ENCODE measurements around the gene SNCAIP.

The SNCAIP gene

GRCh38 chr5:122333564-122333963 lies 21.5 kb downstream of the SNCAIP start:
- H3K27me3 ChIP-seq (ENCODE audit: insufficient read depth, low read length): no peaks in the 10 kb centered on the region
- no peak overlapping the region for H3K27ac ChIP-seq (ENCODE audit: low read depth, low read length, poor library complexity, severe bottlenecking)
- TF ChIP-seq EZH2 (IDR thresholded peaks at IDR 0.05; ENCODE audit: borderline replicate concordance, low read length) (no peak), CTCF (IDR thresholded peaks at IDR 0.05; ENCODE audit: low read length) (no peak)
- H3F3A ChIP-seq (ENCODE audit: insufficient read depth, low read length): no peaks in the 10 kb centered on the region
- no peaks in the 10 kb centered on the region for H3K79me2 ChIP-seq (ENCODE audit: insufficient read depth, low read length)
- no peaks in the 10 kb centered on the region for H3K9me3 ChIP-seq (ENCODE audit: low read length)
- H3K4me1 ChIP-seq (ENCODE audit: insufficient read depth, low read length, severe bottlenecking): no peaks in the 10 kb centered on the region
- H2AFZ ChIP-seq (ENCODE audit: low read length): no peak overlapping the region
- H3K9ac ChIP-seq (ENCODE audit: low read length): no peak overlapping the region
- no peaks in the 10 kb centered on the region for H3K36me3 ChIP-seq (ENCODE audit: insufficient read depth, low read length)
- H4K20me1 ChIP-seq (ENCODE audit: insufficient read depth, low read length): no peaks in the 10 kb centered on the region
- H3K9me2 ChIP-seq (ENCODE audit: low read depth, low read length): no peaks in the 10 kb centered on the region
- no peak overlapping the region for H3K4me3 ChIP-seq (ENCODE audit: low read depth, low read length, poor library complexity, severe bottlenecking)
- no peak overlapping the region for H3K4me2 ChIP-seq (ENCODE audit: low read length)

- H3K9me2 ChIP-seq (ENCODE audit: low read depth, low read length): no peaks in the 10 kb centered on the region
- H3K9ac ChIP-seq (ENCODE audit: low read length): no peak overlapping the region
- H4K20me1 ChIP-seq (ENCODE audit: insufficient read depth, low read length): no peaks in the 10 kb centered on the region
- no peaks in the 10 kb centered on the region for H3F3A ChIP-seq (ENCODE audit: insufficient read depth, low read length)
- no peak overlapping the region for H3K27ac ChIP-seq (ENCODE audit: low read depth, low read length, poor library complexity, severe bottlenecking)
- no peak overlapping the region for H2AFZ ChIP-seq (ENCODE audit: low read length)
- no peaks in the 10 kb centered on the region for H3K79me2 ChIP-seq (ENCODE audit: insufficient read depth, low read length)
- no peaks in the 10 kb centered on the region for H3K36me3 ChIP-seq (ENCODE audit: insufficient read depth, low read length)
- no peak for TF ChIP-seq EZH2 (IDR thresholded peaks at IDR 0.05; ENCODE audit: borderline replicate concordance, low read length)
- TF ChIP-seq CTCF (IDR thresholded peaks at IDR 0.05; ENCODE audit: low read length): no peak
- H3K4me2 ChIP-seq (ENCODE audit: low read length): no peak overlapping the region
- H3K9me3 ChIP-seq (ENCODE audit: low read length): no peaks in the 10 kb centered on the region
- no peaks in the 10 kb centered on the region for H3K4me1 ChIP-seq (ENCODE audit: insufficient read depth, low read length, severe bottlenecking)
- H3K4me3 ChIP-seq (ENCODE audit: low read depth, low read length, poor library complexity, severe bottlenecking): no peak overlapping the region
- H3K27me3 ChIP-seq (ENCODE audit: insufficient read depth, low read length): no peaks in the 10 kb centered on the region
These were observed 27.6 kb downstream of the SNCAIP start for GRCh38 chr5:122339591-122339990.

- H3K4me2 ChIP-seq (ENCODE audit: low read length): no peak overlapping the region
- H3K9me3 ChIP-seq (ENCODE audit: low read length): no peaks in the 10 kb centered on the region
- no peaks in the 10 kb centered on the region for H3K36me3 ChIP-seq (ENCODE audit: insufficient read depth, low read length)
- no peaks in the 10 kb centered on the region for H3K79me2 ChIP-seq (ENCODE audit: insufficient read depth, low read length)
- no peaks in the 10 kb centered on the region for H3K9me2 ChIP-seq (ENCODE audit: low read depth, low read length)
- no peak overlapping the region for H3K27ac ChIP-seq (ENCODE audit: low read depth, low read length, poor library complexity, severe bottlenecking)
- H3K4me3 ChIP-seq (ENCODE audit: low read depth, low read length, poor library complexity, severe bottlenecking): no peak overlapping the region
- H2AFZ ChIP-seq (ENCODE audit: low read length): no peak overlapping the region
- H3K27me3 ChIP-seq (ENCODE audit: insufficient read depth, low read length): no peaks in the 10 kb centered on the region
- H4K20me1 ChIP-seq (ENCODE audit: insufficient read depth, low read length): no peaks in the 10 kb centered on the region
- H3K4me1 ChIP-seq (ENCODE audit: insufficient read depth, low read length, severe bottlenecking): no peaks in the 10 kb centered on the region
- H3F3A ChIP-seq (ENCODE audit: insufficient read depth, low read length): no peaks in the 10 kb centered on the region
- H3K9ac ChIP-seq (ENCODE audit: low read length): no peak overlapping the region
- TF ChIP-seq EZH2 (IDR thresholded peaks at IDR 0.05; ENCODE audit: borderline replicate concordance, low read length): no peak
- TF ChIP-seq CTCF (IDR thresholded peaks at IDR 0.05; ENCODE audit: low read length): no peak
These were observed 29.1 kb downstream of the SNCAIP start for GRCh38 chr5:122341087-122341486.

Data from OCI-LY1 (cell line).